Breast epithelium (tissue), 3 donors: Measurements from ENCODE around the gene AHSG.

ENCODE experiments used
- POLR2A ChIP-seq: fragments of 450-650 bp; IDR thresholded peaks from one replicate; pipeline ENCODE4 v1.6.1; 2016; ENCODE audit warnings: antibody characterized with exemption, mild to moderate bottlenecking, moderate library complexity
- POLR2AphosphoS5 ChIP-seq, 3 donors: sonication (generic); formaldehyde crosslinking; IDR thresholded peaks; one replicate each; pipeline ENCODE4 v1.6.1; 2017; ENCODE audit warnings: antibody characterized with exemption in 3 of 3
- TF ChIP-seq, protein P1 (sequence below), 3 donors: fragments of 450-650 bp; IDR thresholded peaks; one replicate each; pipeline ENCODE4 v1.5.1; 2016 to 2017; ENCODE audit warnings: antibody characterized with exemption in 3 of 3, mild to moderate bottlenecking in 3 of 3, moderate library complexity in 3 of 3

DNA sequence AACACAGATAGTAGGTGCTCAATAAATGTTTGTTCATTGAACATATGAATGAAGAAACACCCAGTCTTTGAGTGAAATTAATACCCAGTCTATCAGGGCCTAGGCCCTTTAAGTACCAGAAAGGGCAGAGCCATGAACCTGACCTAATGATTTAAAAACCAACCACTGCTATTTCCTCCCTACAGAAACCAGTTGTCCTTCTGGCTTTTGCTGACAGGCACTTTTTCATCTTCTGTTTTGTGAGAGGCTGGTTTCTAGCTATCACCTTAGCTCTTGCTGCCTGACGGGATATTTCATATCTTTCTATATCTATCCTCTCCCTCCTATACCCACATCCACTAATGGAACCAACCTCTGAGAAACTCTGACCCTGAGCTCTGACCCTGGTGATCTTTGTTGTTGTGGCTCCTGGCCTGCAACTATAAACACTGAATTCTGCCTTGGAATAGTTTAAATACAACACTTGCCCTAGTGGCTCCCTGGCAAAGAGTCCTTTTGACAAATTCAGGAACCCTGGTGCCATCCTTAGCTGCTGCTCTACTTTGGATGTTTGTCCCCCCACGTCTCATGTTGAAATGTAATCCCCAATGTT lies 4.1 kb upstream of the AHSG start:
- TF ChIP-seq, protein P1, sequence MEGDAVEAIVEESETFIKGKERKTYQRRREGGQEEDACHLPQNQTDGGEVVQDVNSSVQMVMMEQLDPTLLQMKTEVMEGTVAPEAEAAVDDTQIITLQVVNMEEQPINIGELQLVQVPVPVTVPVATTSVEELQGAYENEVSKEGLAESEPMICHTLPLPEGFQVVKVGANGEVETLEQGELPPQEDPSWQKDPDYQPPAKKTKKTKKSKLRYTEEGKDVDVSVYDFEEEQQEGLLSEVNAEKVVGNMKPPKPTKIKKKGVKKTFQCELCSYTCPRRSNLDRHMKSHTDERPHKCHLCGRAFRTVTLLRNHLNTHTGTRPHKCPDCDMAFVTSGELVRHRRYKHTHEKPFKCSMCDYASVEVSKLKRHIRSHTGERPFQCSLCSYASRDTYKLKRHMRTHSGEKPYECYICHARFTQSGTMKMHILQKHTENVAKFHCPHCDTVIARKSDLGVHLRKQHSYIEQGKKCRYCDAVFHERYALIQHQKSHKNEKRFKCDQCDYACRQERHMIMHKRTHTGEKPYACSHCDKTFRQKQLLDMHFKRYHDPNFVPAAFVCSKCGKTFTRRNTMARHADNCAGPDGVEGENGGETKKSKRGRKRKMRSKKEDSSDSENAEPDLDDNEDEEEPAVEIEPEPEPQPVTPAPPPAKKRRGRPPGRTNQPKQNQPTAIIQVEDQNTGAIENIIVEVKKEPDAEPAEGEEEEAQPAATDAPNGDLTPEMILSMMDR (IDR thresholded peaks at IDR 0.05), result no peak
- TF ChIP-seq POLR2AphosphoS5 (IDR thresholded peaks at IDR 0.05) (no peak), POLR2A (no peak)
